GM19351 (cell line): ENCODE measurements around the gene USE1.
"Not testable (repeated sequence)": the region's sequence is repeated elsewhere in the genome, so short reads cannot be mapped to it uniquely, and the experiment has no call there.

Experiments used
- ATAC-seq: cut with Tn5 transposase; IDR thresholded peaks from one replicate; pipeline ENCODE4 v1.9.1; 2021; ENCODE audit warnings: mild to moderate bottlenecking, moderate library complexity; ENCODE audit not compliant: unreplicated experiment

USE1 gene, protein sequence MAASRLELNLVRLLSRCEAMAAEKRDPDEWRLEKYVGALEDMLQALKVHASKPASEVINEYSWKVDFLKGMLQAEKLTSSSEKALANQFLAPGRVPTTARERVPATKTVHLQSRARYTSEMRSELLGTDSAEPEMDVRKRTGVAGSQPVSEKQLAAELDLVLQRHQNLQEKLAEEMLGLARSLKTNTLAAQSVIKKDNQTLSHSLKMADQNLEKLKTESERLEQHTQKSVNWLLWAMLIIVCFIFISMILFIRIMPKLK

DNA sequence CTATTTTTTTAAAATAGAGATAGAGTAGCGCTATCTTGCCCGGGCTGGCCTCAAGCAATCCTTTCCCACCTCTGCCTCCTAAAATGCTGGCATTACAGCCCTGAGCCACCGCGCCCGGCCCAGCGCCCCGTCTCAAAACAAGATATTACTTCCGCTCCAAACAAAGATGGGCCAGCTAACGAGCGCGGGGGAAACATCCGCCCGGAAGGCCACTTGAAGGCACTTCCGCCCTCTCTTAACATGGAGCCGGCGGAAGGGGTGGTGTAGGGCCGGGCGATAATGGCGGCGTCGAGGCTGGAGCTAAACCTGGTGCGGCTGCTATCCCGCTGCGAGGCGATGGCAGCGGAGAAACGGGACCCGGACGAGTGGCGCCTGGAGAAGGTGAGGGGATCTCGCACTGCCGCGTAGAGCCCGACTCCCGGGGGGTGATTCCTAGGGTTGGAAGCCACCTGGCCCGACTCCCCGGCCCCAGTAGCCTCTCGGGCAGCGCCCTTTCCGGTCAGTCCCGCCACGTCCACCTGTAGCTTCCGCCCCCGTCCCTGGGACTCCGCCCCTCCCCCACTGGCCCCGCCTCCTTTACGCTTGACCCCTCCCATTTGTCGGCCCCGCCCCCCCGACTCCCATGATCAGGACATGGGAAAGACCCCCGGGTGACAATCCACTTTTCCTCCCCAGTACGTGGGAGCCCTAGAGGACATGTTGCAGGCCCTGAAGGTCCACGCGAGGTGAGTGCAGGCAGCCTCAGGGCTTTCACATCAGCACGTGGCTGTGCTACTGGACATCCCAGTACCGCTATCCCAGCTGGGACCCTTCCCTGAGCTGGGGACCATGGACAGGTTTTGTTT lies at the start of gene USE1:
Gene USE1, plus strand, starts transcription at position 231 of the 845 bp plus-strand sequence. Its CDS starts 49 bp downstream, at position 280.
- peak; percentile 78 for ATAC-seq

DNA sequence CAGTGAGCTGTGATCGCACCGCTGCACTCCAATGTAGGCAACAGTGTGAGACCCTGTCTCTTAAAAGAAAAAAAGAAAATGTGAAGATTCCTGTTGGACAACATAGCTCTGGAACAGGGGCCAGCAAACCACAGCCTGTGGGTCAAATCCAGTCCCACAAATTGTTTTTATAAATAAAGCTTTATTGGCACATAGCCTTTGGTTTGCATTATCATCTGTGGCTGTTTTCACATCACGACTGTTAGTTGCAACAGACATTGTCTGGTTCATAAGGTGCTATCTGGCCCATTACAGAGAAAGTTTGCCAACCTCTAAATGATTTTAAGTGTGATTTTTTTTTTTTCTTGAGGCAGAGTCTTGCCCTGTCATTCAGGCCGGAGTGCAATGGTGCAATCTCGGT lies 49.4 kb upstream of the USE1 start:
- no peak for ATAC-seq

GRCh38 chr19:17170538-17171297 lies 44.4 kb upstream of the USE1 start:
- ATAC-seq, result no peak

DNA sequence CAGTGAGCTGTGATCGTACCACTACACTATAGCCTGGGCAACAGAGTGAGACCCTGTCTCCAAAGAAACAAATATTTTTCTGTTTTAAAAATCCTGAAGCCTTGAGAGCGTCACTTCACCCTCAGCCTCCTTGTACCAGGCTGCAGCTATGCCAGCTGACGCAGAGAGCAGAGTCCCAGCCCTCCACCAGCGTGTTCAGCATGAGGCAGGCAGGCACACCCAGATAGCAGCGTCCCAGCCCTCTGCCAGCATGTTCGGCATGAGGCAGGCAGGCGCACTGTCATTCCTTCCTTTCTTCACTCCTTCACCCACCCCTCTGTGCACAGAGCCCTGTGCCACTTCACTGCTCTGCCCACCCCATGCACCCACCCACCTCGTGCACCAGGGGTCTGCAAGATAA lies 43.3 kb upstream of the USE1 start:
- no peak for ATAC-seq

DNA sequence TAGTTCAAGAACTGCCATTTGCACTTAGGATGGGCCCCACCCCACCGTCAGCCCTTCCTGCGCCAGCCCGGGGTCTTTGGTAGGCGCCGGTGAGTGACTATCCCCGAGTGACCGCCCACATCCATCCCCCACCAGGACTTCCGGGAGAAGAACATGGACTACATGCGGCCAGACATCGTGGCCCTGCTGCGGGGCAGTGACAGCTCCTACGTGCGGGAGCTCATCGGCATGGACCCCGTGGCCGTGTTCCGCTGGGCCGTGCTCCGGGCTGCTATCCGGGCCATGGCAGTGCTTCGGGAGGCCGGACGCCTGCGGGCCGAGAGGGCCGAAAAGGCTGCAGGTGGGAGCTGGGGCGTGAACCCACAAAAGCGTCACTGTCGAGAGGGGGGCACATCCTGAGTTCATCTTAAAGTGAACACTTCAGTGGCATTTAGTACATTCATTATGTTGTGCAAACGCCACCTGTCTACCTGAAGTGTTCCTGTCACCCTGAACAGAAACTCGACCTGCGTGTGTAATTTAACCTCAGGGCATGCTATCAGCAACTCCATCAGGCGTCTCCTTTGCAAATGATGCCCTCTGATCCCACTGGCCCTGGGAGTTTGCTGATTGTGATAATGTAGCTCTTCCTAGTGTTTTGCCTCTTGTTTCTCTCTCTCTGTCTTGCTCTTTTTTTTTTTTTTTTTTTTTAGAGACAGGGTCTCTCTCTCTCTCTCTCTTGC lies 42.4 kb upstream of the USE1 start:
- ATAC-seq, result no peak

DNA sequence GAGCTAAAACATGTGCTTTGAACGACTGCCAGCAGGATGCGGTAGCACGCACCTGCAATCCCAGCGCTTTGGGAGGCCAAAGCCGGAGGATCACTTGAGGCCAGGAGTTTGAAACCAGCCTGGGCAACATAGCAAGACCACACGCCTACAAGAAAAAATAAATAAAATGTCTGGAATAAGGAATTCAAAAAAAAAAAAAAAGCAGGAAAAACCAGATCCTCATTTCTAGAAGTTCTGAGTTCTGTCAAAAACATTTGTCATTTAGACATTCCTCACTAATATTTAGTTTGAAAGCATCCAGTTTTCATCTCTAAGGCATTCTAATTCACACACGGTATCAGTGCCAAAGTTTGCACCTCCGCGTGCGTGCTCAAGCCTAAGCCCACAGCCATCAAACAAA lies 36.9 kb upstream of the USE1 start:
- no peak for ATAC-seq

GRCh38 chr19:17180997-17181702 lies 34.0 kb upstream of the USE1 start:
- no peak for ATAC-seq

GRCh38 chr19:17183271-17183761 lies 31.8 kb upstream of the USE1 start:
- no peak for ATAC-seq

DNA sequence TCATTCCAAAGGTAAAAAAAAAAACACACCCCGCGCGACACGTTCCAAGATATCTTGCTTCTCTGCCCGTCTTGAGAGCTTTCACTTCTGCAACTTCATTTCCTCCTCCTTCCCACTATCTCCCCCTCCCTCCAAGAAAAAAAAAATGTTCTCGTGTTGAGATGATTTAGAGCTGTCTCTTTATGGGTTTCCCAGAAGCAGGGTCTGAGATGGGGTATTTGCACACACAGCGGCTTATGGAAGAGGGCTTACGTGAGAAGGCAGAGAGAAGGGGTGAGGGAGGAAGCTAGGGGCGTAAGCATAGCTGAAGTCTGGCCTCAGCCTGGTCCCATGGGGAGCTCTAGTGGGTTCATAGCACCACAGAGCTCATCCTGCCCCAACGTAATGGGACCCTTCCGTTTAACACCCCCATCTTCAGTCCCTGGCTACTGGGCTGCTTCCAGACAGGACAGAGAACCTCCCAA lies 31.3 kb upstream of the USE1 start:
- ATAC-seq, result no peak

GRCh38 chr19:17184371-17184841 lies 30.8 kb upstream of the USE1 start:
- ATAC-seq, result no peak

DNA sequence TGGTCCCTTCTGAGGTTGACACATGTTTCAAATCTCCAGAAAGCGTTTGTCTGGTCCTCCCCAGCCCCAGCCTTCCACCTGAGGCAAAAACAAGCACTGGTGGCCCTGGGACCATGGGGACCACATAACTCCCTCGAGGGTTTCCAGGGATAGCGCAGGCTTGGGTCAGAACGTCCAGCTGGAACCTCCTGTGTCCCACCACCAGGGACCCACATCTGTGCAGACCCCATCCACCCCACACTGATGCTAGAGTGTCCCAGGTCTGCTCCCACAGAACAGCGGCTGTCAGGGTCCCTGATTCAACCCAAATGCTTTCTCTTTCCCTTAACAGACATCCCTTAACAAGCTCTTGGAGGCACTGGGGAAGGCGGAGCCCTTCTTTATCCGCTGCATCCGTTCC lies 29.6 kb upstream of the USE1 start:
- ATAC-seq, result no peak

DNA sequence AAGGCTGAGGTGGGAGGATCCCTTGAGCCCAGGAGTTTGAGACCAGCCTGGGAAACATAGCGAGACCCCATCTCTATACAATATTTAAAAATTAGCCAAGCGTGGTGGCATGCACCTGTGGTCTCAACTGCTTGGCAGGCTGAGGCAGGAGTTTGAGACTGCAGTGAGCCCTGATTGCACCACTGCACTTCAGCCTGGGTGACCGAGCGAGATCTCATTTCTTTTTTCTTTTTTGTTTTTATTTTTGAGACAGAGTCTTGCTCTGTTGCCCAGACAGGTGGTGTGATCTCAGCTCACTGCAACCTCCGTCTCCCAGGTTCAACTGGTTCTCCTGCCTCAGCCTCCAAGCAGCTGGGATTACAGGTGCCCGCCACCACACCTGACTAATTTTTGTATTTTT lies 23.4 kb upstream of the USE1 start:
- not testable (repeated sequence) for ATAC-seq

DNA sequence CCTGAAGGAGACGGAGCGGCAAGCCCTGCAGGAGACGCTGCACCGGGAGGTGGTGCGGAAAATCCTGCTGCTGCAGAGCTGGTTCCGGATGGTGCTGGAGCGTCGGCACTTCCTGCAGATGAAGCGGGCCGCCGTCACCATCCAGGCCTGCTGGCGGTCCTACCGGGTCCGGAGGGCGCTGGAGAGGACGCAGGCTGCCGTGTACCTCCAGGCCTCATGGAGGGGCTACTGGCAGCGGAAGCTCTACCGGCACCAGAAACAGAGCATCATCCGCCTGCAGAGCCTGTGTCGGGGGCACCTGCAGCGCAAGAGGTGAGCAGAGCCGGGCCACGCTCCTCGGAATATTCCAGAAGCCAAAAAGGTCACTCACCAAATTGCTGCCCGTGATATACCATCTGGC lies 22.4 kb upstream of the USE1 start:
- ATAC-seq, result no peak

DNA sequence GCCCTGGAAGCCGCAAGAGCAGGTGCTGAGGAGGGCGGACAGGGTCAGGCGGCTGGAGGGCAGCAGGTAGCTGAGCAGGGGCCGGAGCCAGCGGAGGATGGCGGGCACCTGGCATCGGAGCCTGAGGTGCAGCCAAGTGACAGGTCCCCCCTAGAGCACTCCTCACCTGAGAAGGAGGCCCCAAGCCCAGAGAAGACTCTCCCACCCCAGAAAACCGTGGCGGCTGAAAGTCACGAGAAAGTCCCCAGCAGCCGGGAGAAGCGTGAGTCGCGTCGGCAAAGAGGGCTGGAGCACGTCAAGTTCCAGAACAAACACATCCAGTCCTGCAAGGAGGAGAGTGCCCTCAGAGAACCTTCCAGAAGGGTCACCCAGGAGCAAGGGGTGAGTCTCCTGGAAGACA lies 20.5 kb upstream of the USE1 start:
- ATAC-seq, result no peak

- ATAC-seq, result no peak
Measured at GRCh38 chr19:17195106-17195505, 20.1 kb upstream of the USE1 start.

DNA sequence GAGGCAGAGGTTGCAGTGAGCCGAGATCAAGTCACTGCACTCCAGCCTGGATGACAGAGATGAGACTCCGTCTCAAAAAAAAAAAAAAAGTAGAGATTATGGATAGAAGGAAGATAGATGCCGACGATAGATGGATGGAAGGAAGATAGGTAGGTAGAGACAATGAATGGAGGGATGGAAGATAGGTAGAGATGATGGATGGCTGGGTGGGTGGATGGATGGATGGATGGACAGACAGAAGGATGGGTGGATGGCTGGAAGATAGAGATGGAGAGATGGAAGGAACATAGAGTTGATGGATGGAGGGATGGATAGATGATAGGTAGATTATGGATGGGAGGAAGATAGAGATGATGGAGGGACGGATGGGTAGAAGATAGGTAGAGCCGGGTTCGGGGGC lies 18.5 kb upstream of the USE1 start:
- no peak for ATAC-seq

DNA sequence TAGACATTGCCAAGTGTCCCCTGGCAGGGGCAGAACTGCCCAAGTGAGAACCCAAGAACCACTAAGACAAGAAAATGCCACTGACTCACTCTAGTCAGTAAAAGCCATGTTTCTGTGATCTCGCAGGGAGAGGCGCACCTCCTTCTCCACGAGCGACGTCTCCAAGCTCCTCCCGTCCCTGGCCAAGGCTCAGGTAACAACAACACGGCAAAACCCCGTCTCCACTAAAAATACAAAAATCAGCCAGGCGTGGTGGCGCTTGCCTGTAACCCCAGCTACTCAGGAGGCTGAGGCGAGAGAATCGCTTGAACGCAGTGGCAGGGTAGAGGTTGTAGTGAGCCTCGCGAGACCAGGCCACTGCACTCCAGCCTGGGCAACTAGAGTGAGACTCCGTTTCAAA lies 17.5 kb upstream of the USE1 start:
- no peak for ATAC-seq

DNA sequence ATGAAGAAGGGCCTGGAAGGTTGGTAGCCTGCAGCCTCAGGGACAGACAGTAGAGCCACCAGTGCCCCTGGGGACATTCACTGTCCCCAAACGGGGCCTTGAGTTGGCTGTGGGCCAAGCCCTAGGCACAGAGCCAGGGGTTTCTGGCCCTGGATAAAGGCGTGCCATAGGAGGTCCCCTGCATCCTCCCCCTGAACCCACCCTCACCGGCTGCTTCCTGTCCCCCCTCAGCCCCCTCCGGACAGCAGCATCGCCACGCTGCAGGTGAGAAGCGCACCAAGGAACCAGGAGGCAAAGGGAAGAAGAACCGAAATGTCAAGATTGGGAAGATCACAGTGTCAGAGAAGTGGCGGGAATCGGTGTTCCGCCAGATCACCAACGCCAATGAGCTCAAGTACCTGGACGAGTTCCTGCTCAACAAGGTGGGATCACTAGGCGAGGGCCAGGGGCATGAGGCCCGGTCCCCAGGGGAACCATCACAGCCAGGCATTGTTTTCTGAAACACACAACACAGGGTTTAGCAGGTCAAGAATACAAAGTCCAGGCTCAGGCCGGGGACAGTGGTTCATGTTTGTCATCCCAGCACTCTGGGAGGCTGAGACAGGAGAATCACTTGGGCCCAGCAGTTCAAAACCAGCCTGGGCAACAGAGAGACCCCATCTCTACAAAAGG lies 14.6 kb upstream of the USE1 start:
- no peak for ATAC-seq

DNA sequence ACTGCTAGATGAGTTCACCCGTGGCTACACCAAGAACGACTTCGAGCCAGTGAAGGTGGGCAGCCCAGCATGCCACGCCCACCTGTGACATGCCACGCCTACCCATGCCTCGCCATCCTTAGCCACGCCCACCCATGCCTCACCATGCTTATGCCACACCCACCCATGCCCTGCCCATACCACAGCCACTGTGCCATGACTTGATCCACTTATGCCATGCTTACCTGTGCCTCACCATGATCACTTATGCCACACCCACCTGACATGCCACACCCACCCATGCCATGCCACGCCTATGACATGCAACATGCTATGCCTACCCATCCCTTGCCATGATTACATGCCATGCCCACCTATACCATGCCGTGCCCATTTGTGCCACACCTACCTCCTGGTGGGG lies 12.9 kb upstream of the USE1 start:
- no peak for ATAC-seq
